GM03348 (cell line): ENCODE results near the gene WDFY2.
"Not testable (repeated sequence)": the region's sequence is repeated elsewhere in the genome, so short reads cannot be mapped to it uniquely, and the experiment has no call there.

Experiments used
- DNase-seq: peaks from one replicate; pipeline ENCODE4 v3.0.0; 2012; ENCODE audit warnings: low spot score

Gene WDFY2, protein sequence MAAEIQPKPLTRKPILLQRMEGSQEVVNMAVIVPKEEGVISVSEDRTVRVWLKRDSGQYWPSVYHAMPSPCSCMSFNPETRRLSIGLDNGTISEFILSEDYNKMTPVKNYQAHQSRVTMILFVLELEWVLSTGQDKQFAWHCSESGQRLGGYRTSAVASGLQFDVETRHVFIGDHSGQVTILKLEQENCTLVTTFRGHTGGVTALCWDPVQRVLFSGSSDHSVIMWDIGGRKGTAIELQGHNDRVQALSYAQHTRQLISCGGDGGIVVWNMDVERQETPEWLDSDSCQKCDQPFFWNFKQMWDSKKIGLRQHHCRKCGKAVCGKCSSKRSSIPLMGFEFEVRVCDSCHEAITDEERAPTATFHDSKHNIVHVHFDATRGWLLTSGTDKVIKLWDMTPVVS

DNA sequence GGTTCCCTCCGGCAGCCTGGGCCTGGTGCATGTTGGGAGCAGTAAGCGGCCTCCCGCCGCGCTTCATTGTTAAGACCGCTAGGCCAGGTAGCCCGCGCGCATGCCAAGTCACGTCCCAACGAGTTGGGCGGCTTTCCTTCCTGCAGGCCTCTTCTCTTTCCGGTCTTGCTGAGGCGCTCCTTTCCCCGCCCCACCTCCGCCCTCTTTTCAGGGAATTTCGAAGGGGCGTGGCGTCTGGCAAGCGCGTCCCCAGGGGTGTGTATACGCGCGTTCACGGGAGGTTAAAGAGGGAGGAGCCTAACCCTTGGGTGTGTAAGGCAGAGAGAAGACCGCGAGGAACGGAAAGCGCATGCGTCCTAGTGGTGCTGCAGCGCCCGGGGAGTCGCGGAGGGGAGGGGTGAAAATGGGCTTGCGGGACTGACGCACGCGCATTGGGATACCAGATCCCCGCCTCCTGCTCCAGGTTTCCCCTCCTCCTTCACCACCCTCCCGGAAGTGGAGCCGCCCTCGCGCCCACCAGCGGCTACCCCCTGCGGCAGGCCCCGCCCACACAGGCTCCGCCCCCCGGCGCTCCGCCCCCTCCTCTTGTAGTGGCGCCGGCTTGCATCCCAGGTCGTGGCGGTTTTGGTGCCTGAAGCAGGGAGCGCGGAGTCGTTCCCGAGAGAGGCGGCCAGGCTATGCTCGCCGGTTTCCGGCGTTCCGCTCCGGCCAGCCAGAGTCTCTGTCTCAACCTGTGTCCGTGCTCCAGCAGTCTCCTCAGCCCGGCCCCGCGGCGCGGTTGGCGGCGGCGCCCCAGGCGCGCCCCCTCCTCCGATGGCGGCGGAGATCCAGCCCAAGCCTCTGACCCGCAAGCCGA, at the start of gene WDFY2:
Gene WDFY2, plus strand, starts transcription at position 588 of the 856 bp plus-strand sequence. Its CDS starts 226 bp downstream, at position 814.
- peak; percentile 98 for DNase-seq

DNA sequence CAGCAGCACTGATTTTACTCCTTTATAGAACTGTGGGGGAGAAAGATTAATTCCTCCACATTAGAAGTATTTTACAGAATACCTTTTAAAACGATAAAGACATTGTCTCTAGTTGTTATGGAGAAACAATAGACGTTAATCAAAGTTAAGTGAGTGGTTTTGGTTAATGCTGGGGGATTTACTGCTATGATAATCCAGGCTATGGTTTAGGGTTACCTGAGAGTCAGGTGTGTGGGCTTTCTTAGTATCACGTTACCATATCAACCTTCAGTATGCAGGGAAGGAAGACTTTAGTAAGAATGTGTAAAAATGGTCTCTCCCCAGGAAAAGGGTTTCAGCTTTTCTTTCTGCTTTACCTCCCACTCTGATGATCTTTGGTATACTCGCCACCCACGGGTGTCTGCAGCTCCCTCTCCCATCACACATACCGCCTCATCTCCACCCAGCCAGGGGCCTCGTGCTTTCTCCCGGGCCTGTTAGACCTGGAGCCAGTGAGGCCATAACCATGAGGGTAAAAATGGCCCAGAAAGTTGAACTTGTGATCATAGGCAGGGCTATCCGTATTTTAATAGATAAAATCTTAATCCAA, 45.6 kb upstream of the WDFY2 start:
- DNase-seq, result no peak

GRCh38 chr13:51539887-51540286, 44.4 kb upstream of the WDFY2 start:
- DNase-seq, result peak; percentile 54

- DNase-seq, result no peak
Observed at GRCh38 chr13:51541037-51541436, 43.2 kb upstream of the WDFY2 start.

GRCh38 chr13:51541809-51542258, 42.4 kb upstream of the WDFY2 start:
- no peak for DNase-seq

GRCh38 chr13:51542346-51543242, 41.7 kb upstream of the WDFY2 start:
- no peak for DNase-seq

DNA sequence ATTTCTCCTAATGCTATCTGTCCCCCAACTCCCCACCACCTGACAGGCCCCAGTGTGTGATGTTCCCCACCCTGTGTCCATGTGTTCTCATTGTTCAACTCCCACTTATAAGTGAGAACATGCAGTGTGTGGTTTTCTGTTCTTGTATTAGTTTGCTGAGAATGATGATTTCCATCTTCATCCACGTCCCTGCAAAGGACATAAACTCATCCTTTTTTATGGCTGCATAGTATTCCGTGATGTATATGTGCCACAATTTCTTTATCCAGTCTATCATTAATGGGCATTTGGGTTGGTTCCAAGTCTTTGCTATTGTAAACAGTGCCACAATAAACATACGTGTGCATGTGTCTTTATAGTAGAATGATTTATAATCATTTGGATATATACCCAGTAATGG, 38.8 kb upstream of the WDFY2 start:
- not testable (repeated sequence) for DNase-seq

DNA sequence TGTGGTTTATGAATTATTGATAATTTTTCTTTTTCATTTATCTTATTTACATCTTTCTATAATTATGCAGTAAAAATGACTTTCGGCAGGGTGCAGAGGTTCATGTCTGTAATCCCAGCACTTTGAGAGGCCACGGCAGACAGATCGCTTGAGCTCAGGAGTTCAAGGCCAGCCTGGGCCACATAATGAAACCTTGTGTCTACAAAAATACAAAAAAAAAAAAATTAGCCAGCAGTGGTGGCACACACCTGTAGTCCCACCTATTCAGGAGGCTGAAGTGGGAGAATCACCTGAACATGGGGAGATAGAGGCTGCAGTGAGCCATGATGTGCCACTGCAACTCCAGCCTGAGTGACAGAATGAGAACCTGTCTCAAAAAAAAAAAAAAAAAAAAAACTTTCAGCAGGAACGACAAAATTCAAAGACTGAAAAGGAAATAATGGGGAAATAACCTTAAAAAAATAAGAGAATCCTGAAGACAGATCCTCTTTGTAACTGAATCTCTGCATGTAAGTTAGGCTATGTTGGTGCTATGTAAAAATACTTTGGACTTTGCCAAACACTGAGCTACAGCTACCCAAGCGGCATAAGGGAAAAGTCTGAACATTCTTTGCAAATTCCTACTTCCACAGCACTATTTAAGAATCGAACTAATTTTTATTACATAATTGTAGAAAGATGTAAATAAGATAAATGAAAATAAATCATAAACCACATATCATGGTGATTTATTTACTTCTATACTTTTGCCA, 36.7 kb upstream of the WDFY2 start:
- DNase-seq, result no peak

DNA sequence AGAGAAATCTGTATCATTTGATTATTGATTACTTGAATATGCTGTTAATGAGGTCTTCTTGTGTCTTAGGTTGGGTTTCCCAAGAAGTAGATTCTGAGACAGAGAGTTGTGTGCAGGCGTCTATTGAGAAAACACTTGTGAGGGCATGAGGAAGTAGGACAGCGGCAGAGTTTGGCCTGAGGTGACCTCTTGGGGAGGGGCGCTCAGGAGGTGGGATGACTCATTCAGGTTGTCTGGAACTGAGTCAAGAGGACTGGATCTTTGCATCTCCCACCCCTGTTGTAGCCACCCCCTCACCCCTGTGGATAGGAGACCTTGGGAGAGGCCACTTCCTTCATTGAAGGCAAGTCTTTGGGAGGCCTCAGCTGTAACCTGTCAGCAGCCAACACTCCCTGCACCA, 35.2 kb upstream of the WDFY2 start:
- DNase-seq, result no peak

- no peak for DNase-seq
Observed at GRCh38 chr13:51549593-51549992, 34.7 kb upstream of the WDFY2 start.

- DNase-seq, result no peak
Observed at GRCh38 chr13:51550151-51550550, 34.1 kb upstream of the WDFY2 start.

DNA sequence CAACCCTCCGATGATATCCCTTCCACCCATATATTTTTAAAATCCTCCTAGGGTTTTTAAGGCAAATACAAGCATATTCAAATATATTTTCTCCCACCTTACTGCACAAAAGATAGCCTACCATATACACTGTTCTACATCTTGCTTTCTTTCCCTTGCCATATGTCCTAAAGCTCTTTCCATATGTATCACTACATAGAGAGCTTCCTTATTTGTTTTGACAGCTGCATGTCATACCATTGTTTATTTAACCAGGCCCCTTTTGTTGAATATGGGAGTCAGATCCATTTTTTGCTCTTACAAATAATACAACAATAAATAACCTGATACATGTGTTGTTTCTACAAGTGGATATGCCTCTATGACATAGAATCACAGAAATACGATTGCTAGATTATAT, 32.8 kb upstream of the WDFY2 start:
- DNase-seq, result no peak

DNA sequence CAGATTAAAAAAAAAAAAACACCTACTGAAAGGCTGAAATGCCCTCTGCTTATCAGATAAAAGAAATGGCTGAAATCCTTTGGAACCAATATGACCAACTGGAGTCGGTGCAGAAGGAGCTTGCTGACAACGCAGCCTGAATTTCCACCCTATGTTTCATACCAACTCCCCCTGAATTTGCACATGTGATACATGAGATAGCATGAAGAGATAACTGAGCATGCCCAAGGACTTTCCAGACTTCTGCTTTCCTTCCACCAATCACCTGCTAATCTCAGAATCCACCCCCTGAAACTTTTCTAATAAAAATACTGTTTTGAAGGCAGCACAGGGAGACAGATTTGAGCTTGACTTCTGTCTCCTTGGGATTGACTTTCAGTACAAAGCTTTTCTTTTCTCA, 32.2 kb upstream of the WDFY2 start:
- DNase-seq, result no peak

- DNase-seq, result no peak
Observed at GRCh38 chr13:51553531-51553930, 30.7 kb upstream of the WDFY2 start.

DNA sequence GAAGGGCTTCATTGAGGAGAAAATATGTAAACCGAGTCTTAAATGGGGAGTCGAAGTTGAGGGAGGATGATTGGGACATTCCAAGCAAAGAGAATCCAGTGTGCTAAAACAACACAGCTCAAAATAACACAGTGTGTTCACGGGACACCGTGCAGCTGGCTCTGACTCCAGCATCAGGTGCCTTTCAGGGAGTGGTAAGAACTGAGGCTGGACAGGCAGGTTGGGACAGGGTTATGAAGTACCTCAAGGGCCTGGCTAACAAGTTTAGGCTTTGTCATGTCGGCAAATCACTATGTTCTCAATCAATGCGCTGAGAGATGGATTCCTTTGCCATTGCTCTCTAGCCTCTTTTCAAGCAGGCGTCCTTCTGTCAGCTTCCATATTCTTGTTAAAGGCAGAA, 27.5 kb upstream of the WDFY2 start:
- no peak for DNase-seq

GRCh38 chr13:51557438-51557837, 26.8 kb upstream of the WDFY2 start:
- DNase-seq, result no peak

- peak; percentile 73 for DNase-seq
Observed at GRCh38 chr13:51557875-51558612, 26.2 kb upstream of the WDFY2 start.

- DNase-seq, result no peak
Observed at GRCh38 chr13:51559946-51560735, 24.1 kb upstream of the WDFY2 start.

DNA sequence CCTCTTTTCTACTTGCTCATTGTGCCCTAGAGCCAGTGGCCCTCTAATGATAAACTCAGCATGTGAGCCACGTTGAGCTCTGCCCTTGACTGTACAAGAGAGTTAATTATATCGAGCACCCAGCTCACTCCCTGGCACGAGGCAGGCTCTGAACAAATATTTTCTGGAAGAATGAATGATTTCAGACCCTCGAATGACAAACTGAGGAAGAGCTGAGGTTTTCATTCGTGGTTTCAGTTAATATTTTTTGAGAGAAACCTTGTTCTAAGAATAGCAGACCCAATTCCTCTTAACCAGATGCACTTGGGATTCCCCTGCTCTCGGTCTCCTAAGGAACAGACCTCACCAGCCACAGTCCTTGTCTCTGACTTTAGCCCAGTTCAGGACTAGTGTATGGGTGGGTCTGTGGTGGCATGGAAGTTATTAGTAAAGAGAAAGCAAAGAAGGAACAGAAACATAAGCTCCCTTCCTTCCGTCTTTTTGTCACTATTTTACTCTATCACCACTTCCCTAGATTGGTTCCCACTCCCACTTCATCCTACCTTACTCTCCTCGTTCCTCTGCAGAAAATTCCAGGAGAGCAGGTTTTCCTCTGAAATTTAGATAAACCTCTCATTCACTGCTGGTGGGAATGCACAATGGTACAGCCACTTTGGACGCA, 22.1 kb upstream of the WDFY2 start:
- no peak for DNase-seq
